Neutrophil (primary cell): Measurements from ENCODE around the gene PPP2R5C.

Experiments used
- H3K27ac ChIP-seq: fragments of 200-600 bp; sonication (generic); 2 replicates; pipeline ENCODE4 v1.5.1; 2016; ENCODE audit warnings: mild to moderate bottlenecking, moderate library complexity
- H3K27me3 ChIP-seq: fragments of 200-600 bp; sonication (generic); 2 replicates; pipeline ENCODE4 v1.6.0; 2016; ENCODE audit warnings: mild to moderate bottlenecking
- H3K36me3 ChIP-seq: fragments of 200-600 bp; sonication (generic); 2 replicates; pipeline ENCODE4 v1.5.1; 2017
- H3K4me1 ChIP-seq, 2 experiments: fragments of 200-600 bp in 1 of 2; sonication (generic) in 1 of 2; 1 replicate in 1 of 2; 2 replicates in 1 of 2; pipeline versions ENCODE4 v1.5.1 to v1.6.1; 2013 to 2016; ENCODE audit warnings: low read depth in 1 of 2, low read length in 1 of 2, mild to moderate bottlenecking in 1 of 2, moderate library complexity in 1 of 2; ENCODE audit not compliant: control insufficient read depth in 1 of 2, insufficient read depth in 1 of 2
- H3K4me3 ChIP-seq, 2 experiments: fragments of 200-600 bp in 1 of 2; sonication (generic) in 1 of 2; 1 replicate in 1 of 2; 2 replicates in 1 of 2; pipeline ENCODE4 v1.5.1; 2013 to 2016; ENCODE audit warnings: low read depth in 1 of 2, low read length in 1 of 2, mild to moderate bottlenecking in 1 of 2, moderate library complexity in 1 of 2
- H3K9me3 ChIP-seq: fragments of 200-600 bp; sonication (generic); 2 replicates; pipeline ENCODE4 v1.5.1; 2016
- TF ChIP-seq, protein P1 (sequence below): fragments of 200-600 bp; sonication (generic); IDR thresholded peaks from 2 replicates; pipeline ENCODE4 v1.5.1; 2016; ENCODE audit warnings: antibody characterized with exemption

PPP2R5C gene

DNA sequence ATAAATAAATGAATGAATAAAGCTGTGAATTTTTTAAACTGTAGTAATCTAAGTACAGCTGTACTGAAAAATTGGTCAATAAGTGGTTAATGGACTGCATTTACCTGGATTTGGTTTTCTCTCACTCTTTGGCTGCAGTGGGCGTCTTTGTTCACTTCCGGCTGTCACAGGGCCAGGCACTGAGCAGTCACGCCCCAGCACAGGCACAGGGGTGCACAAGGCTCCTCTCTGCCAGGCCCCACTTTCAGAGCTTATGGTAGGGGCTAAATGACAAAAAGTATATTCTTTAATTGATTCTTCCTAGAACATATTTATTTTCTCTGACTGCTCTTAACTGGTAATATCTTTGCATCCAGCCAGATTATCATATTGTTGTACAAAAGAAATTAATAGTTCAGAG lies 132.2 kb downstream of the PPP2R5C start:
- TF ChIP-seq, protein P1, sequence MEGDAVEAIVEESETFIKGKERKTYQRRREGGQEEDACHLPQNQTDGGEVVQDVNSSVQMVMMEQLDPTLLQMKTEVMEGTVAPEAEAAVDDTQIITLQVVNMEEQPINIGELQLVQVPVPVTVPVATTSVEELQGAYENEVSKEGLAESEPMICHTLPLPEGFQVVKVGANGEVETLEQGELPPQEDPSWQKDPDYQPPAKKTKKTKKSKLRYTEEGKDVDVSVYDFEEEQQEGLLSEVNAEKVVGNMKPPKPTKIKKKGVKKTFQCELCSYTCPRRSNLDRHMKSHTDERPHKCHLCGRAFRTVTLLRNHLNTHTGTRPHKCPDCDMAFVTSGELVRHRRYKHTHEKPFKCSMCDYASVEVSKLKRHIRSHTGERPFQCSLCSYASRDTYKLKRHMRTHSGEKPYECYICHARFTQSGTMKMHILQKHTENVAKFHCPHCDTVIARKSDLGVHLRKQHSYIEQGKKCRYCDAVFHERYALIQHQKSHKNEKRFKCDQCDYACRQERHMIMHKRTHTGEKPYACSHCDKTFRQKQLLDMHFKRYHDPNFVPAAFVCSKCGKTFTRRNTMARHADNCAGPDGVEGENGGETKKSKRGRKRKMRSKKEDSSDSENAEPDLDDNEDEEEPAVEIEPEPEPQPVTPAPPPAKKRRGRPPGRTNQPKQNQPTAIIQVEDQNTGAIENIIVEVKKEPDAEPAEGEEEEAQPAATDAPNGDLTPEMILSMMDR = no peak
- peaks cover 95% of the 10 kb centered on the region for H3K36me3 ChIP-seq
- no peak overlapping the region for H3K4me3 ChIP-seq
- H3K27ac ChIP-seq = no peak overlapping the region
- H3K9me3 ChIP-seq = no peaks in the 10 kb centered on the region
- no peaks in the 10 kb centered on the region for H3K4me1 ChIP-seq
- no peaks in the 10 kb centered on the region for H3K27me3 ChIP-seq

DNA sequence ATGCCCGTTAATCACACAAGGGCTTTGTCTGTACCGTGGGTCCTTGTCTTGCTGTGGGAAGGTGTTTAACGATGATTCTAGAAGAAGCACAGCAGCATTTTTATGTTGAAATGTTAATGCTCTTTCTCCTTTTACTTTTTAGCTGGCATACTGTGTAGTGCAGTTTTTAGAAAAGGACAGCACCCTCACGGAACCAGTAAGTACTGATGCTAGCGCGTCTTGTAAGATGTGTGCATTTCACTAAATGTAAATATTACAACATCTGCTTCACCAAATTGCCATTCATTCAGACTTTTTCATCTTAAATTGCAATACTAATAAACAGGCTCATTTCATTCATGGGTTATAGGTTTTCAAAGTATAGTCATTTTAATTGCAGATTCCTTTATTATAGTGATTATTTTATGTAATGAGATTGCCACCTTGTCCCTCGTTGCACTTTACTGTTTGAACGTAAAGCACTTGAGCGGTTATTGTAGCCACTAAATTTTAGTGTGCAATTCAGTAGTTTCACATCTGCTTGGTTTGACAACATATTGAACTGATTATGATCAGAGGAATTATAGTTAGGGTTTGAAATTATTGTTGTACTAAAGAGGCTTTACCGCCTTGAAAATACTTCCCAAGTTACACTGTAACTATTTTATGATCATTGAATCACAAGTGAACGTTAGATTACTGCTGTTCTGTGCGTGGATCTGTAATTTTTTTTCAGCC lies 133.0 kb downstream of the PPP2R5C start:
- Histone ChIP-seq H3K27me3 (no peaks in the 10 kb centered on the region), H3K9me3 (no peaks in the 10 kb centered on the region), H3K36me3 (peaks cover 95% of the 10 kb centered on the region), H3K4me3 (no peak overlapping the region), H3K4me1 (no peaks in the 10 kb centered on the region), H3K27ac (no peak overlapping the region)
- TF ChIP-seq, protein P1 = no peak

DNA sequence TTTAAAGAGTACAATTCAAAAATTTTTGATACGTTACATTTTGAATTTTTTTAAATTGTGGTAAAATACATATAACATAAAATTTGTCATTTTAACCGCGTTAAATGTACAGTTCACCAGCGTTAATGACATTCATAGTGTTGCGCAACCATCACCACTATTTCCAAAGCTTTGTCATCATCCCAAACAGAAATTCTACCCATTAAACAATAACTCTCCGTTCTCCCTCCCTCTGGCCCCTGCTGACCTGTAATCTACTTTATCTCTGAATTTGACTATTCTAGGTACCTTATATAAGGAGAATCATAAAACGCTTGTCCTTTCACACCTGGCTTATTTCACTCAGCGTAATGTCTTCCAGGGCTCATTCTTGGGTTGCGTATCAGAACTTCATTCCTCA lies 133.7 kb downstream of the PPP2R5C start:
- no peaks in the 10 kb centered on the region for H3K27me3 ChIP-seq
- no peaks in the 10 kb centered on the region for H3K4me1 ChIP-seq
- no peak overlapping the region for H3K27ac ChIP-seq
- H3K36me3 ChIP-seq = peaks cover 94% of the 10 kb centered on the region
- no peaks in the 10 kb centered on the region for H3K9me3 ChIP-seq
- TF ChIP-seq, protein P1 = no peak
- H3K4me3 ChIP-seq = no peak overlapping the region

DNA sequence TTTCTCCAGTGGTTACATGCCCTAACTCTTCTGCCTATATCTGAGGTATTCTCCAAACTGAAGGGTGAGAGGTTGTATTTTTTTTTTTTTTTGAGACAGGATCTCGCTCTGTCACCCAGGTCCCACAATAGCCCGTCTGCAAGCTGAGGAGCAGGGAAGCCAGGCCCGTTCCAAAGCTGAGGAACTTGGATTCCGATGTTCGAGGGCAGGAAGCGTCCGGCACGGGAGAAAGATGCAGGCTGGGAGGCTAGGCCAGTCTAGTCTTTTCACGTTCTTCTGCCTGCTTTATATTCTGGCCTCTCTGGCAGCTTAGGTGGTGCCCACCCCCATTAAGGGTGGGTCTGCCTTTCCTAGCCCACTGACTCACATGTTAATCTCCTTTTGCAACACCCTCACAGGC lies 135.8 kb downstream of the PPP2R5C start:
- no peaks in the 10 kb centered on the region for H3K9me3 ChIP-seq
- no peaks in the 10 kb centered on the region for H3K27me3 ChIP-seq
- no peak overlapping the region for H3K27ac ChIP-seq
- no peak overlapping the region for H3K4me3 ChIP-seq
- H3K36me3 ChIP-seq = peaks cover 96% of the 10 kb centered on the region
- TF ChIP-seq, protein P1 = no peak
- H3K4me1 ChIP-seq = no peaks in the 10 kb centered on the region

DNA sequence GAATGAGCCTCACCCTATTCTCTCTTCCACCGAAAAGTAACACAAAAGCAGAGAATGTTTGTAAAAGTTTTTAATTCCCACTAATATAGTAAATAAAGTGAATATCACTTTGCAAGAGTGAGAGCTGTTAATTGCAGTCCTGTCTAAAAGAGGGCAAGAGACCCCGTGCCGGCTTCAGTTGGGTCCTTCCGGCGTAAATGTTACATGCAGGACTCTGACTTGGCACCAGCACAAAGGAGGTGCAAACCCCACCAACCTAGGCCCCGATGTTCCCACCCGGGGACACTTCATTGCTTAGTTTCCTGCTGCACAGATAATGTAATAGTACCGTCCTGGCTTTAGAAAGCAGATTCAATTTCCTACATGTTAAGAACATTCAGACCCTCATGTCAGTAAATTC lies 136.9 kb downstream of the PPP2R5C start:
- Histone ChIP-seq H3K9me3 (no peaks in the 10 kb centered on the region), H3K4me3 (no peak overlapping the region), H3K27ac (no peak overlapping the region), H3K27me3 (no peaks in the 10 kb centered on the region), H3K4me1 (no peaks in the 10 kb centered on the region), H3K36me3 (peaks cover 96% of the 10 kb centered on the region)
- TF ChIP-seq, protein P1 = no peak
